ENCODE data around the gene PACRG. TPM values are rescaled to one million over a fixed set of nuclear protein-coding genes. Genes with fewer than 3 reads are reported as not detected.

Gene PACRG
- total and polyA plus RNA-seq, 10 of the 15 experiments (the other 5 are each of a cell fraction or from before 2014, with no cell fraction given) = not detected

GRCh38 chr6:163179721-163180120, 451.9 kb downstream of the PACRG start:
- no TSS peak for BruUV-seq (replicated peaks)
- DNase-seq (ENCODE audit: low read depth, low spot score) (no peak), ATAC-seq (no peak), FAIRE-seq (no peak)
- Histone ChIP-seq H3K4me3 (no peak overlapping the region), H3K9me3 (replicated peaks; ENCODE audit: control insufficient read depth, insufficient read depth, low read length) (no peaks in the 10 kb centered on the region), H3K27ac (ENCODE audit: control insufficient read depth, insufficient read depth) (no peak overlapping the region), H3K36me3 (ENCODE audit: control insufficient read depth in 2 of 2, insufficient read depth in 2 of 2, low read length in 1 of 2) (no peaks in the 10 kb centered on the region), H3K79me2 (ENCODE audit: control insufficient read depth, insufficient read depth, low read length) (no peaks in the 10 kb centered on the region), H3K4me2 (ENCODE audit: control insufficient read depth, insufficient read depth) (no peak overlapping the region), H3K27me3 (replicated peaks in 1 of 2; ENCODE audit: control insufficient read depth in 2 of 2, insufficient read depth in 2 of 2, low read length in 1 of 2) (peaks cover 0 to 2% of the 10 kb centered on the region in 2 experiments; a peak in 2 of 4 replicates), H3K4me1 (ENCODE audit: control insufficient read depth, insufficient read depth, low read length) (no peaks in the 10 kb centered on the region), H3K9ac (ENCODE audit: control insufficient read depth, insufficient read depth, low read length) (no peak overlapping the region), H2AFZ (ENCODE audit: control insufficient read depth, low read depth, low read length) (no peak overlapping the region), H4K20me1 (ENCODE audit: control insufficient read depth, insufficient read depth) (no peaks in the 10 kb centered on the region)
- ChIA-PET RAD21 (ENCODE audit: unreplicated experiment) (no interaction called here), SMC1A (ENCODE audit: uncharacterized antibody, unreplicated experiment) (interaction anchor here (1.0 kb wide), 1 partner anchor 8 kb away, joined by 3 read pairs; no protein-coding TSS in a partner anchor), CTCF (interaction anchor here (3.0 kb wide), 1 partner anchor 9 kb away, joined by 13 read pairs; no protein-coding TSS in a partner anchor), POLR2A (no interaction called here)
- WGBS (ENCODE audit: insufficient coverage, insufficient replicate concordance, low lambda C conversion rate, missing lambda C conversion rate) = 25% methylated on average over 7 of the region's 7 CpGs
- intact Hi-C loops (cut with micrococcal nuclease; ENCODE audit: unreplicated experiment) (loop anchor here (5.0 to 10.0 kb wide), 2 partner anchors 375 to 778 kb away; no protein-coding TSS in a partner anchor), in situ Hi-C loops (cut with MboI) (loop anchor here (10.0 kb wide), 1 partner anchor 775 kb away; no protein-coding TSS in a partner anchor)
- TF ChIP-seq ATF7 (IDR thresholded peaks at IDR 0.05; ENCODE audit: low read depth) (no peak), ZNF274 (IDR thresholded peaks at IDR 0.05; ENCODE audit: insufficient read depth, insufficient read length) (no peak), TBL1XR1 (IDR thresholded peaks at IDR 0.05; ENCODE audit: low read depth, low read length) (no peak), IRF3 (IDR thresholded peaks at IDR 0.05) (no peak), FOS (IDR thresholded peaks at IDR 0.05; ENCODE audit: borderline replicate concordance, extremely low read depth, insufficient read length) (no peak), ZSCAN29 (IDR thresholded peaks at IDR 0.05) (no peak), E4F1 (IDR thresholded peaks at IDR 0.05; ENCODE audit: borderline replicate concordance, partially characterized antibody) (no peak), CEBPB (IDR thresholded peaks at IDR 0.05; ENCODE audit: borderline replicate concordance in 1 of 2, low read depth in 2 of 2, low read length in 2 of 2) (no peak), POLR2AphosphoS2 (IDR thresholded peaks at IDR 0.05; ENCODE audit: low read depth, low read length) (no peak), ZBTB40 (IDR thresholded peaks at IDR 0.05; ENCODE audit: borderline replicate concordance) (no peak), CREB1 (IDR thresholded peaks at IDR 0.05; ENCODE audit: low read depth) (no peak), SREBF1 (IDR thresholded peaks at IDR 0.05; ENCODE audit: low read length) (no peak), TCF3 (IDR thresholded peaks at IDR 0.05; ENCODE audit: borderline replicate concordance, insufficient read depth, low read depth, low read length) (no peak), ZNF384 (IDR thresholded peaks at IDR 0.05; ENCODE audit: borderline replicate concordance, low read depth, low read length) (no peak), TAF1 (IDR thresholded peaks at IDR 0.05; ENCODE audit: borderline replicate concordance, low read depth, low read length) (no peak), TCF7 (IDR thresholded peaks at IDR 0.05; ENCODE audit: borderline replicate concordance) (no peak), CREM (IDR thresholded peaks at IDR 0.05; ENCODE audit: low read depth) (no peak), CBX5 (IDR thresholded peaks at IDR 0.05; ENCODE audit: low read depth) (no peak)
